ENCODE data around the gene PRKAG2. TPM values are rescaled to one million over a fixed set of nuclear protein-coding genes. Genes with fewer than 3 reads are reported as not detected.

PRKAG2 gene
- total and polyA plus RNA-seq, 4 donors, result 17.5 to 33.3 (median 23.9) TPM

DNA sequence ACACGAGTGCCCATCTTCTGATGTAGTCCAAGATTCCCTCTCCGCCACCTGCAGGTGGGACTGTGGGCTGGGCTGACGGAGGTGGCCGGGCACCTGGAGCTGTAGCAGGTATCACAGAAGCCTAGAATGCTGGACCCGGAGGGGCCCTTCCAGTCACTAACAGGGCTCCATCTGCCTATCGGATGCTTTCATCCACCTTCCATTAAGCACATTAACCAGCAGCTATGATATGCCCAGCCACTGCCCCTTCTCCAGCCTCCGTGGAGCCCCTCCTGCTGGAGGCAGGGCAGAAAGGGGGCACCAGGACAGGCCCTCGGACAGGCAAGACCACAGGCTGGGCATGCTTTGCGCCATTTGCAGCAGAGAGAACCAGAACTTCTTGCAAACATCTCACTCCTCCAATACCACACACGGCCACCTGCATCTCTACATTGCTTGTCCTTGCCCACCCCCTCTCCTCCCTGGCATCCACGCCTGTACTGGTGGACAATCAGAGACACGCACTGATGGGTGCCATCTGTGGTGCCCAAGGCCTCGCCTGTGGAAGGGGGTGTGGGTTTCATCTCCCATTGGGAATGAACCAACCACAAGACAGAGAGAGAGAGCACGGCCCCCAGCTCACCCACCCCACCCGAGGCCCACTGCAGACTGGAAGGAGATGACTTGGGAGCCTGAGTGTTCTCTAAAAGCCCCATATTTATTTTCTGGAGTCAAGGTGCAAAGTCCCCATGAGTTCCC, 16.8 kb downstream of the PRKAG2 start:
- TF ChIP-seq, protein P1, sequence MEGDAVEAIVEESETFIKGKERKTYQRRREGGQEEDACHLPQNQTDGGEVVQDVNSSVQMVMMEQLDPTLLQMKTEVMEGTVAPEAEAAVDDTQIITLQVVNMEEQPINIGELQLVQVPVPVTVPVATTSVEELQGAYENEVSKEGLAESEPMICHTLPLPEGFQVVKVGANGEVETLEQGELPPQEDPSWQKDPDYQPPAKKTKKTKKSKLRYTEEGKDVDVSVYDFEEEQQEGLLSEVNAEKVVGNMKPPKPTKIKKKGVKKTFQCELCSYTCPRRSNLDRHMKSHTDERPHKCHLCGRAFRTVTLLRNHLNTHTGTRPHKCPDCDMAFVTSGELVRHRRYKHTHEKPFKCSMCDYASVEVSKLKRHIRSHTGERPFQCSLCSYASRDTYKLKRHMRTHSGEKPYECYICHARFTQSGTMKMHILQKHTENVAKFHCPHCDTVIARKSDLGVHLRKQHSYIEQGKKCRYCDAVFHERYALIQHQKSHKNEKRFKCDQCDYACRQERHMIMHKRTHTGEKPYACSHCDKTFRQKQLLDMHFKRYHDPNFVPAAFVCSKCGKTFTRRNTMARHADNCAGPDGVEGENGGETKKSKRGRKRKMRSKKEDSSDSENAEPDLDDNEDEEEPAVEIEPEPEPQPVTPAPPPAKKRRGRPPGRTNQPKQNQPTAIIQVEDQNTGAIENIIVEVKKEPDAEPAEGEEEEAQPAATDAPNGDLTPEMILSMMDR (IDR thresholded peaks at IDR 0.05; ENCODE audit: control extremely low read depth, extremely low read depth), result no peak
- H3K4me1 ChIP-seq (ENCODE audit: control insufficient read depth in 5 of 5, insufficient read depth in 5 of 5, low read length in 5 of 5), result peaks cover 0 to 2% (median 0%) of the 10 kb centered on the region in 5 donors
- ATAC-seq (ENCODE audit: insufficient read depth, low FRiP score), result no peak
- WGBS, 2 donors, result 94 to 97% methylated on average over 14 to 15 of the region's 15 CpGs
- no peaks in the 10 kb centered on the region for H3K27me3 ChIP-seq (ENCODE audit: control insufficient read depth in 3 of 3, insufficient read depth in 3 of 3, low read length in 2 of 3)
- H3K27ac ChIP-seq (ENCODE audit: low read depth in 1 of 2, low read length in 1 of 2), result no peak overlapping the region
- no peaks in the 10 kb centered on the region for H3K9me3 ChIP-seq (ENCODE audit: control insufficient read depth in 4 of 4, insufficient read depth in 3 of 4, low read length in 3 of 4)
- no peak for DNase-seq
- H3K36me3 ChIP-seq (ENCODE audit: control insufficient read depth in 4 of 4, insufficient read depth in 4 of 4, low read length in 4 of 4), result peaks cover 0 to 5% (median 0%) of the 10 kb centered on the region in 4 donors
- no peak overlapping the region for H3K4me3 ChIP-seq
- no peak overlapping the region for H3K9ac ChIP-seq (ENCODE audit: insufficient read depth in 1 of 2, low read length in 2 of 2)

DNA sequence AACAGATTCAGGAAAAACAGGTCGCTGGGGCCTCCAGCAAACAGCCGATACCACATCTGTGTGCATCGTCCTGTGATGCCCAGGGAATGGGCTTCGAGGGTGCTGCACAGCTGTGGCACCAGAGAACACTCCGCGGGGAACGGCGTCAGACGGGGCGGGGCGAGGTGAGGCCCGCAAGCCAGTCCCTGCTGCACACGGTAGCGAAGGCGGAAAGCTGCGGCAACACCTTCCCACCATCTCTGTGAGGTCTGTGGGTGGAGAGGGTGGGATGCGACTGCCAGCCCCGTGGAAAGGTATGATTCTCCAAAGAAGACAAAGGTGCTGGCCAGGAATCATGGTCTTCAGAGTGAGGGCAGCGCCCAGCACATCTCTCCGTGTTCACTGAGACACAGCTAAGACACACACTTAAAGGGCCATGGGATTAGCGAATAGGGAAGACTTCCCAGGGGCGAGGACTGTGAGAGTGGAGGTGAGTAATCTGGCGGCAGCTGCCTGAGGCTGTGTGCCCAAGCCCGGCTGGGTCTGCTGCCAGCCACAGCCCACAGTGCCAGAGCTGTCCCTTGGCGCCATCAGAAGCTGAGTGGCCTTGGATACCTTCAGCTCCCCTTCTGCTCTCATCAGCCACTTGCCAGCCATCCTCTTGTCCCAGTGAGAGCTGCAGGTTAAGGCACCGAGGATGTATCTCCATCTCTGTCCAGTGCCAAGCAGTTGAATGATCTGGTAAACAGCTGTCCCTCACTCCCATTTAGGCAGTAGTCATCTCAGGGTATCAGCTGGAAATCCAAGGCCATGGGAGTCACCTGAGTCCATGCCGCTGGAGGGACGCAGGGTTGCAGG, 17.6 kb downstream of the PRKAG2 start:
- Histone ChIP-seq H3K9me3 (ENCODE audit: control insufficient read depth in 4 of 4, insufficient read depth in 3 of 4, low read length in 3 of 4) (no peaks in the 10 kb centered on the region), H3K4me3 (no peak overlapping the region), H3K9ac (ENCODE audit: insufficient read depth in 1 of 2, low read length in 2 of 2) (no peak overlapping the region), H3K36me3 (ENCODE audit: control insufficient read depth in 4 of 4, insufficient read depth in 4 of 4, low read length in 4 of 4) (peaks cover 0 to 5% (median 0%) of the 10 kb centered on the region in 4 donors), H3K4me1 (ENCODE audit: control insufficient read depth in 5 of 5, insufficient read depth in 5 of 5, low read length in 5 of 5) (peaks cover 0 to 6% (median under 1%) of the 10 kb centered on the region in 5 donors), H3K27me3 (ENCODE audit: control insufficient read depth in 3 of 3, insufficient read depth in 3 of 3, low read length in 2 of 3) (no peaks in the 10 kb centered on the region), H3K27ac (ENCODE audit: low read depth in 1 of 2, low read length in 1 of 2) (no peak overlapping the region)
- no peak for DNase-seq
- 91% methylated on average over 28 of the region's 28 CpGs for WGBS, 2 donors
- TF ChIP-seq, protein P1 (IDR thresholded peaks at IDR 0.05; ENCODE audit: control extremely low read depth, extremely low read depth), result no peak
- no peak for ATAC-seq (ENCODE audit: insufficient read depth, low FRiP score)

DNA sequence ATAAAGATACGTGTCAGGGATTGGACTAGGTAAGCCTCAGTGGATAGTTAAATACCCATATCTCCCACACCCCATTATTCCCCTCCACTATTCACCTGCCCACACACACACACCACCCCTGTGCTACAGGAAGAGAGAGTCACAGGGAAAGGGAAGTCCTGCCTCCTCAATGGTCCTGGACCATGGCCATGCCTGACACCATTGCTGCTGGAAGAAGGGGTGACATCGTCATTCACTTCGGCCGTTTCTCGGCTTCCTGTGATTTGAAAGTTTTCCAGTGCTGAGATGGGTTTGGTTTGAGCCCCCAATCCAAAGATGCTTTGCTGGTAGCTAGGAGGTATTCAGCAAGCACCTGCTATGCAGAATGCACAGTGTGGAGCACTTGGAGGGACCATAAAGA, 18.5 kb downstream of the PRKAG2 start:
- Histone ChIP-seq H3K27me3 (ENCODE audit: control insufficient read depth in 3 of 3, insufficient read depth in 3 of 3, low read length in 2 of 3) (no peaks in the 10 kb centered on the region), H3K4me1 (ENCODE audit: control insufficient read depth in 5 of 5, insufficient read depth in 5 of 5, low read length in 5 of 5) (peaks cover 0 to 6% (median 4%) of the 10 kb centered on the region in 5 donors), H3K9ac (ENCODE audit: insufficient read depth in 1 of 2, low read length in 2 of 2) (no peak overlapping the region), H3K27ac (ENCODE audit: low read depth in 1 of 2, low read length in 1 of 2) (no peak overlapping the region), H3K4me3 (no peak overlapping the region), H3K36me3 (ENCODE audit: control insufficient read depth in 4 of 4, insufficient read depth in 4 of 4, low read length in 4 of 4) (peaks cover 0 to 5% (median 0%) of the 10 kb centered on the region in 4 donors), H3K9me3 (ENCODE audit: control insufficient read depth in 4 of 4, insufficient read depth in 3 of 4, low read length in 3 of 4) (no peaks in the 10 kb centered on the region)
- WGBS, 2 donors, result 77 to 81% methylated on average over 5 of the region's 5 CpGs
- TF ChIP-seq, protein P1 (IDR thresholded peaks at IDR 0.05; ENCODE audit: control extremely low read depth, extremely low read depth), result no peak
- no peak for ATAC-seq (ENCODE audit: insufficient read depth, low FRiP score)
- no peak for DNase-seq
